OCI-LY7 (cell line): Measurements from ENCODE around the gene ACTA2. TPM values are rescaled to one million over a fixed set of nuclear protein-coding genes. Genes with fewer than 3 reads are reported as not detected.

Experiments
- BruUV-seq: library from RNA; stranded (reverse); fragments of 400-500 nt; replicated peaks from 2 replicates; lab custom pipeline; 2021; lab: Mats Ljungman, UMichigan
- CTCF ChIA-PET: fragments of 300-600 bp; sonication (Branson Sonifier 250); formaldehyde crosslinking; loops from one replicate; lab custom pipeline; 2022; ENCODE audit warnings: antibody characterized with exemption; ENCODE audit not compliant: unreplicated experiment; lab: Charles Lee
- POLR2A ChIA-PET: fragments of 300-600 bp; sonication (Branson Sonifier 250); formaldehyde crosslinking; loops from one replicate; lab custom pipeline; 2022; ENCODE audit warnings: antibody characterized with exemption; lab: Charles Lee
- DNase-seq: peaks from one replicate; pipeline ENCODE4 v3.0.0-alpha.2; 2015; ENCODE audit warnings: low spot score
- H2AFZ ChIP-seq: fragments of 200-600 bp; sonication (generic), shearing (Covaris generic); 2 replicates; pipeline ENCODE4 v1.6.1; 2014; ENCODE audit warnings: mild to moderate bottlenecking, antibody characterized with exemption, low read length, moderate library complexity
- H3K27ac ChIP-seq: fragments of 200-600 bp; sonication (generic); 2 replicates; pipeline ENCODE4 v1.5.1; 2014; ENCODE audit warnings: mixed run types, low read depth, mild to moderate bottlenecking, moderate library complexity, low read length, inconsistent platforms; ENCODE audit not compliant: poor library complexity, severe bottlenecking
- H3K36me3 ChIP-seq: fragments of 200-600 bp; sonication (generic); 2 replicates; pipeline ENCODE4 v1.6.1; 2014; ENCODE audit warnings: mild to moderate bottlenecking, antibody characterized with exemption, low read length, moderate library complexity, mixed read lengths; ENCODE audit not compliant: insufficient read depth
- H3K4me1 ChIP-seq: fragments of 200-600 bp; sonication (generic); 2 replicates; pipeline ENCODE4 v1.5.1; 2014; ENCODE audit warnings: mild to moderate bottlenecking, low read length; ENCODE audit not compliant: insufficient read depth, poor library complexity, severe bottlenecking
- H3K4me2 ChIP-seq: fragments of 200-600 bp; sonication (generic); 2 replicates; pipeline ENCODE4 v1.6.1; 2014; ENCODE audit warnings: mild to moderate bottlenecking, low read length
- H3K4me3 ChIP-seq: fragments of 200-600 bp; sonication (generic); 2 replicates; pipeline ENCODE4 v1.5.1; 2014; ENCODE audit warnings: mild to moderate bottlenecking, low read depth, low read length; ENCODE audit not compliant: poor library complexity, severe bottlenecking
- H3K79me2 ChIP-seq: fragments of 200-600 bp; sonication (generic); 2 replicates; pipeline ENCODE4 v1.6.1; 2016; ENCODE audit warnings: low read depth, mild to moderate bottlenecking, low read length, moderate library complexity, mixed read lengths; ENCODE audit not compliant: insufficient read depth
- H3K9me2 ChIP-seq: fragments of 200-600 bp; sonication (generic); 2 replicates; pipeline ENCODE4 v1.6.1; 2016; ENCODE audit warnings: mild to moderate bottlenecking, low read length, mixed read lengths; ENCODE audit not compliant: insufficient read depth
- H3K9me3 ChIP-seq: fragments of 200-600 bp; sonication (generic); 2 replicates; pipeline ENCODE4 v1.6.1; 2014; ENCODE audit warnings: mild to moderate bottlenecking, mixed run types, low read length, mixed read lengths
- H4K20me1 ChIP-seq: fragments of 200-600 bp; sonication (generic); 2 replicates; pipeline ENCODE4 v1.6.1; 2014; ENCODE audit warnings: mild to moderate bottlenecking, antibody characterized with exemption, low read length, moderate library complexity, mixed read lengths; ENCODE audit not compliant: insufficient read depth
- EZH2phosphoT487 ChIP-seq: fragments of 200-600 bp; sonication (generic); IDR thresholded peaks from 2 replicates; pipeline ENCODE4 v1.6.1; 2018; ENCODE audit warnings: low read depth, borderline replicate concordance, mild to moderate bottlenecking, mixed run types, antibody characterized with exemption, low read length, moderate library complexity, mixed read lengths
- intact Hi-C: fragments of 100-400 bp; cut with micrococcal nuclease; formaldehyde crosslinking; loops from one replicate; pipeline ENCODE4 v1.10.0; 2022; ENCODE audit not compliant: unreplicated experiment
- total RNA-seq, 2 experiments: library from RNA; depleted of rRNA in 1 of 2; stranded (reverse); fragments of >200 nt in 1 of 2; shearing (Covaris generic) in 1 of 2; gene quantifications; 2 replicates each; pipeline ENCODE4 v1.2.3, GENCODE V29; 2014 to 2022
- TF ChIP-seq, protein P1 (sequence below): fragments of 200-600 bp; sonication (generic); conservative IDR thresholded peaks from 2 replicates; pipeline ENCODE4 v1.5.1; 2014; ENCODE audit warnings: mild to moderate bottlenecking, antibody characterized with exemption, low read length, moderate library complexity, mixed read lengths

The ACTA2 gene
- total RNA-seq, 2 experiments from 2014 or later = 1.4 to 3.3 TPM

DNA sequence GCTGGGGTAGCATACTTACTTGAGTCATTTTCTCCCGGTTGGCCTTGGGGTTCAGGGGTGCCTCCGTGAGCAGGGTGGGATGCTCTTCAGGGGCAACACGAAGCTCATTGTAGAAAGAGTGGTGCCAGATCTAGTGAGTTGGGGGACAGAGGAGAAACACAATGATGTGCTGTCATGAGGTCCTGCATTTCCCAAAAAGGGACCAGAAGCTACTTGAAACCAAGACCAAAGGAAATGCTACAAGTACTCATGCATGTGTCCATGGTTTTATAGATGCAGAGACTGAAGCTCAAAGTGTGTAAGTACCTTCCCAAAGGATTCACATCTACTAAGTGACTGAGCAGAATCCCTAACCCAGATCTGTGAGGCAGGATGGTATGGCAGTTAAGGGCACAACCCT is 8.8 kb downstream of the ACTA2 start:
- CTCF ChIA-PET = interaction anchor here (1.5 kb wide), 1 partner anchor 108 kb away, joined by 6 read pairs; no protein-coding TSS in a partner anchor
- H3K4me2 ChIP-seq = no peak overlapping the region
- H3K4me1 ChIP-seq = peaks cover 11% of the 10 kb centered on the region
- no peaks in the 10 kb centered on the region for H3K79me2 ChIP-seq
- no peaks in the 10 kb centered on the region for H3K9me3 ChIP-seq
- no peaks in the 10 kb centered on the region for H3K9me2 ChIP-seq
- no peak overlapping the region for H3K4me3 ChIP-seq
- H3K36me3 ChIP-seq = no peaks in the 10 kb centered on the region
- DNase-seq = no peak
- H3K27ac ChIP-seq = no peak overlapping the region
- TF ChIP-seq, protein P1, sequence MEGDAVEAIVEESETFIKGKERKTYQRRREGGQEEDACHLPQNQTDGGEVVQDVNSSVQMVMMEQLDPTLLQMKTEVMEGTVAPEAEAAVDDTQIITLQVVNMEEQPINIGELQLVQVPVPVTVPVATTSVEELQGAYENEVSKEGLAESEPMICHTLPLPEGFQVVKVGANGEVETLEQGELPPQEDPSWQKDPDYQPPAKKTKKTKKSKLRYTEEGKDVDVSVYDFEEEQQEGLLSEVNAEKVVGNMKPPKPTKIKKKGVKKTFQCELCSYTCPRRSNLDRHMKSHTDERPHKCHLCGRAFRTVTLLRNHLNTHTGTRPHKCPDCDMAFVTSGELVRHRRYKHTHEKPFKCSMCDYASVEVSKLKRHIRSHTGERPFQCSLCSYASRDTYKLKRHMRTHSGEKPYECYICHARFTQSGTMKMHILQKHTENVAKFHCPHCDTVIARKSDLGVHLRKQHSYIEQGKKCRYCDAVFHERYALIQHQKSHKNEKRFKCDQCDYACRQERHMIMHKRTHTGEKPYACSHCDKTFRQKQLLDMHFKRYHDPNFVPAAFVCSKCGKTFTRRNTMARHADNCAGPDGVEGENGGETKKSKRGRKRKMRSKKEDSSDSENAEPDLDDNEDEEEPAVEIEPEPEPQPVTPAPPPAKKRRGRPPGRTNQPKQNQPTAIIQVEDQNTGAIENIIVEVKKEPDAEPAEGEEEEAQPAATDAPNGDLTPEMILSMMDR = no peak
- TF ChIP-seq EZH2phosphoT487 = no peak
- POLR2A ChIA-PET = no interaction called here
- intact Hi-C loops = loop anchor here (10.0 kb wide), 1 partner anchor 631 kb away; no protein-coding TSS in a partner anchor
- H4K20me1 ChIP-seq = no peaks in the 10 kb centered on the region
- no peak overlapping the region for H2AFZ ChIP-seq
- no TSS peak for BruUV-seq

DNA sequence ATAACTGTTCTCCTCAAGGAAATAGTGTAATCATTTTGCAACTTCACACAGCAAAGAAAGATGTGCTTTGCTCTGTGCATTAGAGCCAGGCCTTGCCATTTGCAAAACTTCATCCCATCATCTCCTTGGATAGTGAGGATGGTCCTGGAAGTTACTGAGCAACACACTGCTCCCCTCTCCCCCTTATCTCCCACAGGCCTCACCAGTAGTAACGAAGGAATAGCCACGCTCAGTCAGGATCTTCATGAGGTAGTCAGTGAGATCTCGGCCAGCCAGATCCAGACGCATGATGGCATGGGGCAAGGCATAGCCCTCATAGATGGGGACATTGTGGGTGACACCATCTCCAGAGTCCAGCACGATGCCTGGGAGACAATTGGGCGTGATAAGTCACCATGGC is 11.5 kb downstream of the ACTA2 start:
- H3K4me1 ChIP-seq = peaks cover 23% of the 10 kb centered on the region
- H3K9me3 ChIP-seq = no peaks in the 10 kb centered on the region
- ChIA-PET CTCF (no interaction called here), POLR2A (interaction anchor here (0.6 kb wide), 1 partner anchor 178 kb away, joined by 5 read pairs; no protein-coding TSS in a partner anchor)
- no TSS peak for BruUV-seq
- H3K4me3 ChIP-seq = no peak overlapping the region
- no peaks in the 10 kb centered on the region for H3K9me2 ChIP-seq
- H3K27ac ChIP-seq = no peak overlapping the region
- H4K20me1 ChIP-seq = no peaks in the 10 kb centered on the region
- no peaks in the 10 kb centered on the region for H3K79me2 ChIP-seq
- peaks cover under 1% of the 10 kb centered on the region; the same call in 1 of the 2 replicates for H3K36me3 ChIP-seq
- no peak overlapping the region for H3K4me2 ChIP-seq
- intact Hi-C loops = loop anchor here (10.0 kb wide), 1 partner anchor 634 kb away; no protein-coding TSS in a partner anchor
- H2AFZ ChIP-seq = no peak overlapping the region
- DNase-seq = no peak
- TF ChIP-seq EZH2phosphoT487 = no peak
- TF ChIP-seq, protein P1 = no peak

DNA sequence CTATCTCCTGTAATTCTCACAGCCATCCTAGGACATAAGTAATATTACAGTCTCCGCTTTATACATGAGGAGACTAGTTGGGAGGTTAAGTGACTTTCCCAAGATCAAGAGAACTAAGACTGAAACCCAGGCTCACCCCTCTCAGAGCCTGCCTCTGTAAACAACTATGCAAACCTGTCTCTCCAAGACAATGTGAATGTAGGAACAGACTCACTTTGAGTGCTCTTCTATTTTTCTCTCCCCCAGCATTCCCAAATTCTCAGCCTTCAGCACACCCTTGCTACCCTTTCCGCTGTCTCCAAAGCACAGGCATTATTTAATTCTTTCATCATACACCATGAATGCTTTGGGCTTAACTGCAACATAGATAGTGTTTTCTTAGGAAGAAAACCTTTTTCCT is 13.6 kb downstream of the ACTA2 start:
- H3K4me2 ChIP-seq = no peak overlapping the region
- CTCF ChIA-PET = interaction anchor here (2.1 kb wide), 1 partner anchor 277 kb away, joined by 4 read pairs; no protein-coding TSS in a partner anchor
- no peak overlapping the region for H3K4me3 ChIP-seq
- no peaks in the 10 kb centered on the region for H4K20me1 ChIP-seq
- intact Hi-C loops = loop anchor here (5.0 kb wide), 1 partner anchor 173 kb away; no protein-coding TSS in a partner anchor
- no TSS peak for BruUV-seq
- POLR2A ChIA-PET = no interaction called here
- TF ChIP-seq, protein P1 = no peak
- TF ChIP-seq EZH2phosphoT487 = no peak
- peaks cover 13% of the 10 kb centered on the region; the same call in 1 of the 2 replicates for H3K36me3 ChIP-seq
- no peak overlapping the region for H2AFZ ChIP-seq
- H3K27ac ChIP-seq = no peak overlapping the region
- H3K4me1 ChIP-seq = peaks cover 21% of the 10 kb centered on the region
- H3K79me2 ChIP-seq = no peaks in the 10 kb centered on the region
- no peaks in the 10 kb centered on the region for H3K9me2 ChIP-seq
- no peak for DNase-seq
- H3K9me3 ChIP-seq = no peaks in the 10 kb centered on the region
